Chondrocyte (in vitro differentiated cells): ENCODE measurements around the gene FBXO34. TPM values are rescaled to one million over a fixed set of nuclear protein-coding genes. Genes with fewer than 3 reads are reported as not detected.

Experiments
- DNase-seq: peaks from one replicate; pipeline ENCODE4 v3.0.0; 2021; ENCODE audit warnings: mixed read lengths, low spot score
- H3K27ac Mint-ChIP-seq: one replicate; pipeline ENCODE4 v1.8.0; 2021; ENCODE audit warnings: mild to moderate bottlenecking, moderate library complexity, mixed read lengths; ENCODE audit not compliant: unreplicated experiment
- H3K27me3 Mint-ChIP-seq: 2 replicates; pipeline ENCODE4 v1.8.0; 2021; ENCODE audit warnings: low read depth, mixed read lengths
- H3K36me3 Mint-ChIP-seq: 2 replicates; pipeline ENCODE4 v1.8.0; 2021; ENCODE audit warnings: low read depth, mixed read lengths
- H3K4me1 Mint-ChIP-seq: 2 replicates; pipeline ENCODE4 v1.8.0; 2021; ENCODE audit warnings: low read depth, mild to moderate bottlenecking, mixed read lengths
- H3K4me3 Mint-ChIP-seq: one replicate; pipeline ENCODE4 v1.8.0; 2021; ENCODE audit warnings: mild to moderate bottlenecking, moderate library complexity, mixed read lengths; ENCODE audit not compliant: unreplicated experiment
- H3K9me3 Mint-ChIP-seq: 2 replicates; pipeline ENCODE4 v1.8.0; 2021; ENCODE audit warnings: low read depth, mixed read lengths
- CTCF ChIP-seq: fragments of 200-600 bp; sonication (generic); IDR thresholded peaks from 2 replicates; pipeline ENCODE4 v1.5.0; 2021; ENCODE audit warnings: antibody characterized with exemption, mild to moderate bottlenecking, moderate library complexity
- total RNA-seq: library from RNA; stranded (reverse); gene quantifications from 3 replicates; pipeline ENCODE4 v1.2.1, GENCODE V29; 2021

The FBXO34 gene
- total RNA-seq, 1 donor from 2014 or later = 18.9 TPM

GRCh38 chr14:55399183-55399582 lies 128.0 kb downstream of the FBXO34 start:
- no peak for TF ChIP-seq CTCF
- Mint-ChIP-seq H3K27me3 (no peaks in the 10 kb centered on the region), H3K9me3 (no peaks in the 10 kb centered on the region), H3K36me3 (peaks cover 8% of the 10 kb centered on the region), H3K4me1 (peaks cover 21% of the 10 kb centered on the region), H3K27ac (peak overlapping the region; percentile 87), H3K4me3 (no peak overlapping the region)
- DNase-seq = no peak

- Mint-ChIP-seq H3K4me1 (peaks cover 21% of the 10 kb centered on the region), H3K9me3 (no peaks in the 10 kb centered on the region), H3K4me3 (no peak overlapping the region), H3K27me3 (no peaks in the 10 kb centered on the region), H3K36me3 (peaks cover 7% of the 10 kb centered on the region), H3K27ac (peak overlapping the region; percentile 64)
- TF ChIP-seq CTCF = no peak
- DNase-seq = no peak
Observed at GRCh38 chr14:55399852-55400251, 128.6 kb downstream of the FBXO34 start.

GRCh38 chr14:55401751-55402150 lies 130.5 kb downstream of the FBXO34 start:
- Mint-ChIP-seq H3K27ac (no peak overlapping the region), H3K36me3 (no peaks in the 10 kb centered on the region), H3K9me3 (no peaks in the 10 kb centered on the region), H3K4me1 (peaks cover 21% of the 10 kb centered on the region), H3K27me3 (no peaks in the 10 kb centered on the region), H3K4me3 (no peak overlapping the region)
- no peak for TF ChIP-seq CTCF
- no peak for DNase-seq

Other genes with a start within 250 kb of the FBXO34 start
- gene WDHD1, start 244.3 kb upstream of the FBXO34 start, total RNA-seq = 7.1 to 15.0 TPM (median 7.6 TPM) in 3 replicates
- gene SOCS4, start 244.2 kb upstream of the FBXO34 start, total RNA-seq = 23.6 to 29.0 TPM (median 25.0 TPM) in 3 replicates
- 85.0 to 91.7 TPM (median 87.3 TPM) in 3 replicates for gene MAPK1IP1L, start 219.8 kb upstream of the FBXO34 start, total RNA-seq
- gene LGALS3, start 142.2 kb upstream of the FBXO34 start, total RNA-seq = 53.5 to 56.2 TPM (median 54.1 TPM) in 3 replicates
- gene DLGAP5, start 79.8 kb upstream of the FBXO34 start, total RNA-seq = 3.6 to 9.4 TPM (median 8.8 TPM) in 3 replicates
- gene ATG14, start 140.4 kb downstream of the FBXO34 start, total RNA-seq = 8.9 to 11.1 TPM (median 10.6 TPM) in 3 replicates
- gene TBPL2, start 169.2 kb downstream of the FBXO34 start, total RNA-seq = not detected in 3 replicates